Activated gamma-delta T cell treated with anti-CD3 and anti-CD28 coated beads, Interleukin-2, amount 50 U/mL, for 16 hours (primary cell): ENCODE measurements around the gene ARHGAP33.

Experiments used
- DNase-seq: peaks from one replicate; pipeline ENCODE4 v3.0.0-alpha.2; 2020; ENCODE audit warnings: low read depth

Gene ARHGAP33

GRCh38 chr19:35740423-35741202 lies 34.8 kb upstream of the ARHGAP33 start:
- peak; percentile 94 for DNase-seq

DNA sequence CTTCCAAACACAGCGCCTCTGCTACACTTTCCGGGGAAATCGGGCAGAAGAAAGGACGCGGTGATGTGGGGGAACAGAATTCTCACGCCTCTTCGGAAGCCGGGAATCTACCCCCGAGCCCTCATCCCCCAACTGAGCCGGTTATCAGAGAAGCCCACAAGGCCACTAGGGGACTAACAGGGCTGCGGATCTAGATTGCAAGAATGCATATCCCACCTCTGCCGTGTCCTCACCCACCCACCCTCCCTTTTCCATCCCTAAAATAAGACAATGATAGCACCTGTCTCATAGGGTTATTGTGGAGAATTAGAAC lies 34.2 kb upstream of the ARHGAP33 start:
- no peak for DNase-seq

GRCh38 chr19:35742121-35742724 lies 33.1 kb upstream of the ARHGAP33 start, which contains the start of gene IGFLR1:
TSS of gene IGFLR1 (minus strand) at chr19:35742452. CDS start at chr19:35741180, 1,272 bp downstream.
- DNase-seq: peak; percentile 70

GRCh38 chr19:35743640-35744429 lies 31.5 kb upstream of the ARHGAP33 start:
- no peak for DNase-seq

GRCh38 chr19:35744430-35745327 lies 30.7 kb upstream of the ARHGAP33 start:
- DNase-seq: peak; percentile 91

DNA sequence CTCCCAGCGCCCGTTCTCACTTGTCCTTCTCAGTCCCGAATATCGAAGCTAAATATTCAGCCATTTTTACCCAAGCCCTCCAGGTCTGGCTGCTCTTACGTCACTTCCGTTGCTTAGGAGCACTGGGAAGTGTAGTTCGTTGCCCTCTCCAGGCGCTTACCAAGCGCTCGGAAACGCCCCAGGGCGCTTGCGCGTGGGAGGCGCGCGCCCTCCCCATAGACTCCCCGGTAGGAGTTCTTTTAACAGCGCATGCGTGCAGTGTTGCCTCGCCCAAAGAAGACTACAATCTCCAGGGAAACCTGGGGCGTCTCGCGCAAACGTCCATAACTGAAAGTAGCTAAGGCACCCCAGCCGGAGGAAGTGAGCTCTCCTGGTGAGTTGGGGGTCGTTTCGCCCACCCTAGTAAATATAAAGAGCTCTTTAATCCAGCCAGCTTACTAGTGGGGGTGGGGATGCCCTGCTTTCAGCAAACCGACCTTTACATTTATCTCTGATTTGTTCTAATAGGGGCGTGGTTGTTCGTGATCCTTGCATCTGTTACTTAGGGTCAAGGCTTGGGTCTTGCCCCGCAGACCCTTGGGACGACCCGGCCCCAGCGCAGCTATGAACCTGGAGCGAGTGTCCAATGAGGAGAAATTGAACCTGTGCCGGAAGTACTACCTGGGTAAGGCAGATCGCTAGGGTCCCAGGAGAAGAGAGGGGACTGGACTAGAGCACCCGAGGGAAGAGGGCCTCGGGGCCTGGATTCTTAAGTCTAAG lies 29.9 kb upstream of the ARHGAP33 start, which contains the start of the genes PSENEN and U2AF1L4:
Gene PSENEN, plus strand, starts transcription at position 324 of the 759 bp plus-strand sequence. Its CDS starts 280 bp downstream, at position 604.
Gene U2AF1L4, minus strand, starts transcription at position 91 of the 759 bp plus-strand sequence. Its CDS starts 27 bp downstream, at position 64.
- DNase-seq: peak; percentile 93

GRCh38 chr19:35746087-35746462 lies 29.3 kb upstream of the ARHGAP33 start:
- DNase-seq: no peak

DNA sequence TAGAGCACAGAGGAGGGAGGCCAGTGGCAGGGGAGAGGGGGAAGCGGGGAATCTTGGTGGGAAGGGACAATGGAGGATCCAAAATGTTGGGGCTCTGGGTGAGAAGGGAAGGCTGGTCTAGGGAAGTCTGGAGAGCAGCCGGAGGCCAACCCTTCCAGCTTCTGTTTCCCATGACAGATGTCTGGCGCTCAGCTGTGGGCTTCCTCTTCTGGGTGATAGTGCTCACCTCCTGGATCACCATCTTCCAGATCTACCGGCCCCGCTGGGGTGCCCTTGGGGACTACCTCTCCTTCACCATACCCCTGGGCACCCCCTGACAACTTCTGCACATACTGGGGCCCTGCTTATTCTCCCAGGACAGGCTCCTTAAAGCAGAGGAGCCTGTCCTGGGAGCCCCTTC lies 28.8 kb upstream of the ARHGAP33 start:
- DNase-seq: no peak

- DNase-seq: peak; percentile 99
Measured at GRCh38 chr19:35748106-35749020, 27.0 kb upstream of the ARHGAP33 start, which contains the start of gene LIN37. TSS of gene LIN37 (plus strand) at chr19:35748576. CDS start at chr19:35748725, 149 bp downstream.

- DNase-seq: no peak
Measured at GRCh38 chr19:35750167-35750566, 25.2 kb upstream of the ARHGAP33 start.

GRCh38 chr19:35751839-35752745 lies 23.3 kb upstream of the ARHGAP33 start:
- no peak for DNase-seq

DNA sequence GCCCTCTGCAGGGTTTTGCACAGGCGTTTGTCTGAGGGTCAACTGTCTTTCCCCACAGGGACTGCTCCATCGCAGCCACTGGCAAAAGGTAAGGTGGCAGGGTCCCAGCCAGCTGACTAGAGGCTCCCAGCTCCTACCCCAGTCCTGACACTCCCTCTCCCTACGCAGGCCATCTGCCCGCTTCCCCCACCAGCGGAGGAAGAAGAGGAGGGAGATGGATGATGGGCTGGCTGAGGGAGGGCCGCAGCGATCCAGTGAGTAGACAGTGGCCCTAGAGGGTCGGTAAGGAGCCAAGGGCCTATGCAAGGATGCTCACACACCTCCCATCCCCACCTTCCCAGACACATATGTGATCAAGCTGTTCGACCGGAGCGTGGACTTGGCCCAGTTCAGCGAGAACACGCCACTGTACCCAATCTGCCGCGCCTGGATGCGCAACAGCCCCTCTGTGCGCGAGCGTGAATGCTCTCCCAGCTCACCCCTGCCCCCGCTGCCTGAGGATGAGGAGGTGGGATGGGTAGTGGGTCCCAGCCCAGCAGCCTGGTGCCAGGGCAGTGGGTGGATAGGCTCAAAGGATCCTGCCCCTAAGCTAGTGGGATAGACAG lies 22.5 kb upstream of the ARHGAP33 start:
- no peak for DNase-seq

GRCh38 chr19:35753634-35754369 lies 21.6 kb upstream of the ARHGAP33 start:
- DNase-seq: no peak

- DNase-seq: no peak
Measured at GRCh38 chr19:35754370-35755130, 20.8 kb upstream of the ARHGAP33 start.

DNA sequence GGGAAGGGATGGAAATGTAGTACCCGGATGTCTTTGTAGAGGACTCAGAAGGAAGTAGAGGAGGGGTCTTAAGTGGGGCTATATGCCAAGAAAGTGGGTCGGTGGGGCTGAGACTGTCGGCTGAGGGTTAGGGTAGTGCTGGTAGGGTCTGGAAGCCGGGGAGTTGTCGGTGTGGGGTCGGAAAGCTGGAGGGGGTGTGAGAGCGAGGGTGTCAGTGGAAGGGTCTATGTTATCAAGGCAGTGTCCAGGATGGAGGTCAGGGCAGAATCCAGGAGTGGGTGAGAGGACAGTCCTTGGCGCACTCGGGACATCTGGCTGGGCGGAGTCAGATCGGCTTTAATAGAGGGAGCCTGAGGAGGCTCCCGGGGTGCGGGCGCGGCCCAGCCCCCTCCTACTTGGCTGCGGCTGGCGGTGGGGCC lies 20.2 kb upstream of the ARHGAP33 start:
- no peak for DNase-seq

DNA sequence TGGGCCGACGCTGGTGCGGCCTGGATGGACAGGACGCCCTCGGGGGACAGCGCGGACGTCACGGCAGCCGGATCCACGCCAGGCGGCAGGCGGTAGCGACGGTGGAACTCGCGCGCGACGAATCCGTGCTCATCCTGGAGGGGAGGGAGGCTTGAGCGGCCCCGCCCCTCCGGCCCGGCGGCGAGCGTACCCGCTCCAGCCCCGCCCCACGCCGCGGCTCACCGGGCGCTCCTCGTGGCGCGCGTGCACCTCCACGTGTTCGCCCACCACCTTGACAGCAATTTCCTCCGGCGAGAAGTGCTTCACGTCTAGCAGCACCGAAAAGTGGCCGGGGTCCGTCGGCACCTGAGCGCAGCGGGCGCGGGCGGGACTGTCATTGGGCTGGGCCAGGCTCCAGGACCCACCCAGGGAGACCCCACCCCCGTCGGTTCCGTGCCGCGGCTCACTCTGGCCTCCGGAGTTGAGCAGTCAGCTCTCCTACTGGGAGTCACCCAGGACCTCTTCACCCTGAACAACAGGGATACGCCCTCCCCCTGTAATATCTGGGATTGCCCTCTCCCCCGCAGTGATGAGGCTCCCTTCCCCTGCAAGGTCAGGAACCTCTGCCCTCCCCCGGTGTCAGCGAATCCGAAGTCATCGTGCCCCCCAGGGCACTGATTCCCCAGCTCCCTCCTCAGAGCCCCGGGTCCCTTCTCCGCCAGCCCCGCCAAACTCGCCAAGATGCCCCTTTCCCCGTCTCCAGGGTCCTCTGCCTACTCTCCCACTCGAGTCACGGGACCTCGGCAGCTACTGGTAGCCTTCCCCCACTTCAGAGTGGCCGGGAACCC lies 19.6 kb upstream of the ARHGAP33 start:
- DNase-seq: no peak
